Measurements from ENCODE around the gene EIF4E.

- TF ChIP-seq CTCF (IDR thresholded peaks at IDR 0.05) (no peak), EZH2 (IDR thresholded peaks at IDR 0.05; ENCODE audit: borderline replicate concordance, insufficient read depth, low read depth, low read length, poor library complexity, severe bottlenecking) (no peak)
Observed at GRCh38 chr4:98903561-98903960, 25.4 kb downstream of the EIF4E start.

All from B cell (primary cell).